WTC11 (cell line): ENCODE data around the gene CCDC12.

Experiments used
- CBFB ChIP-seq: sonication (generic); formaldehyde crosslinking; IDR thresholded peaks from 2 replicates; pipeline ENCODE4 v1.8.1; 2022; ENCODE audit warnings: mild to moderate bottlenecking, low read depth, missing genetic modification reagents
- CREB1 ChIP-seq: sonication (generic); formaldehyde crosslinking; IDR thresholded peaks from 2 replicates; pipeline ENCODE4 v1.8.0; 2023; ENCODE audit warnings: mild to moderate bottlenecking, missing genetic modification reagents
- CTCF ChIP-seq: fragments of 200-600 bp; IDR thresholded peaks from 2 replicates; pipeline ENCODE4 v1.8.0; 2022; ENCODE audit warnings: antibody characterized with exemption
- IRF2 ChIP-seq: sonication (generic); formaldehyde crosslinking; IDR thresholded peaks from 2 replicates; pipeline ENCODE4 v1.8.0; 2022; ENCODE audit warnings: low read depth, missing genetic modification reagents, borderline replicate concordance
- NR1H2 ChIP-seq: sonication (generic); formaldehyde crosslinking; IDR thresholded peaks from 2 replicates; pipeline ENCODE4 v1.9.0; 2021; ENCODE audit warnings: mild to moderate bottlenecking, moderate library complexity, missing genetic modification reagents
- STAT6 ChIP-seq: sonication (generic); formaldehyde crosslinking; conservative IDR thresholded peaks from 2 replicates; pipeline ENCODE4 v1.8.1; 2023; ENCODE audit warnings: mild to moderate bottlenecking, low read depth, missing genetic modification reagents, moderate library complexity
- USF2 ChIP-seq: sonication (generic); formaldehyde crosslinking; IDR thresholded peaks from 2 replicates; pipeline ENCODE4 v1.8.1; 2023; ENCODE audit warnings: mild to moderate bottlenecking, missing genetic modification reagents, moderate library complexity
- ZNF232 ChIP-seq: sonication (generic); formaldehyde crosslinking; IDR thresholded peaks from 2 replicates; pipeline ENCODE4 v1.8.0; 2022; ENCODE audit warnings: mild to moderate bottlenecking, missing genetic modification reagents
- ZNF281 ChIP-seq: sonication (generic); formaldehyde crosslinking; IDR thresholded peaks from 2 replicates; pipeline ENCODE4 v1.8.0; 2023; ENCODE audit warnings: mild to moderate bottlenecking, missing genetic modification reagents

- TF ChIP-seq CTCF (no peak), NR1H2 (no peak), USF2 (no peak), ZNF232 (CRISPR knock-in tag) (no peak), IRF2 (no peak), STAT6 (CRISPR knock-in tag) (no peak), CREB1 (CRISPR knock-in tag) (no peak), ZNF281 (CRISPR knock-in tag) (no peak), CBFB (CRISPR knock-in tag) (no peak)
These were observed 67.5 kb downstream of the CCDC12 start for GRCh38 chr3:46908986-46909534.
